Heart right ventricle (tissue), 16 donors: ENCODE measurements around the gene TYW3. TPM values are rescaled to one million over a fixed set of nuclear protein-coding genes. Genes with fewer than 3 reads are reported as not detected.

ENCODE experiments used
- ATAC-seq, 8 donors: fragments of 200-7000 bp; cut with Tn5 transposase; one replicate each; pipeline ENCODE4 v1.9.1; 2020; ENCODE audit warnings: mild to moderate bottlenecking in 8 of 8, moderate library complexity in 8 of 8, moderate number of reproducible peaks in 1 of 8
- DNase-seq, 2 donors: peaks; one replicate each; pipeline ENCODE4 v3.0.0-alpha.2; 2020
- H3K27ac ChIP-seq, 10 donors: fragments of 200-600 bp; sonication (generic) in 2 of 10; one replicate each; pipeline versions ENCODE4 v1.5.0 to v1.8.0; 2020 to 2022; ENCODE audit warnings: mild to moderate bottlenecking in 3 of 10
- H3K27me3 ChIP-seq, 7 donors: fragments of 200-600 bp; one replicate each; pipeline ENCODE4 v1.8.0; 2021 to 2022; ENCODE audit warnings: mild to moderate bottlenecking in 2 of 7
- H3K36me3 ChIP-seq, 9 donors: fragments of 200-600 bp; sonication (generic) in 1 of 9; one replicate each; pipeline versions ENCODE4 v1.5.0 to v1.8.0; 2020 to 2022; ENCODE audit warnings: mild to moderate bottlenecking in 2 of 9
- H3K4me1 ChIP-seq, 9 donors: fragments of 200-600 bp; sonication (generic) in 1 of 9; one replicate each; pipeline versions ENCODE4 v1.5.0 to v1.8.0; 2020 to 2022; ENCODE audit warnings: mild to moderate bottlenecking in 4 of 9
- H3K4me3 ChIP-seq, 10 donors: fragments of 200-600 bp; sonication (generic) in 2 of 10; one replicate each; pipeline versions ENCODE4 v1.5.0 to v1.8.0; 2020 to 2022; ENCODE audit warnings: mild to moderate bottlenecking in 7 of 10, moderate library complexity in 2 of 10
- H3K9me3 ChIP-seq, 11 donors: fragments of 200-600 bp in 10 of 11; sonication (generic) in 2 of 11; one replicate each; pipeline versions ENCODE4 v1.5.0 to v1.8.0; 2013 to 2022; ENCODE audit warnings: mild to moderate bottlenecking in 2 of 11, control low read depth in 1 of 11, moderate library complexity in 1 of 11
- CTCF ChIP-seq, 9 donors: fragments of 200-600 bp; sonication (generic) in 2 of 9; IDR thresholded peaks; one replicate each; pipeline versions ENCODE4 v1.5.0 to v1.8.0; 2021 to 2022; ENCODE audit warnings: antibody characterized with exemption in 9 of 9, mild to moderate bottlenecking in 5 of 9, moderate library complexity in 1 of 9
- WGBS, 2 donors: extraction: QIAGEN DNeasy Blood & Tissue Kit; methylation state at CpG; one replicate each; pipeline ENCODE4 v1.1.7; 2013; ENCODE audit warnings: inconsistent platforms in 1 of 2; 5-methylcytosine and 5-hydroxymethylcytosine counted together
- intact Hi-C, 10 donors: fragments of 100-400 bp; cut with DNase I; formaldehyde crosslinking; loops; one replicate each; pipeline versions ENCODE4 v1.11.1 to v1.14.2; 2022
- polyA plus RNA-seq, 2 donors: library from polyadenylated mRNA; stranded (reverse); fragments of 200-250 nt; gene quantifications; one replicate each; pipeline ENCODE4 v1.2.3, GENCODE V29; 2013
- total RNA-seq, 10 donors: library from RNA; stranded (reverse); fragmentation: NEBNext Ultra II Directional in 3 of 10; extraction: Animal tissue kit (Norgen Biotek cat#: 25700) in 3 of 10; gene quantifications; one replicate each; pipeline versions ENCODE4 v1.2.1 to v1.2.4, GENCODE V29; 2021 to 2023
- donor health status: Arrhythmogenic right ventricular cardiomyopathy.
- donor health status: ischemic (EF 13 %, LVEDD 7.1; RV severe dilation, severe dysfunction).
- donor health status: healthy with polysubstance abuse.
- donor health status: DM: no; HTN: yes; CAD: no.
- donor health status: DM: no; HTN: no; CAD: no.
- donor health status: ischemic (EF 25% LVEDD 6.9; RV normal size, moderate dysfunction).
- donor health status: ischemic (EF 25% LVEDD 5.7; RV mildly dilated, moderate dysfunction).
- donor health status: healthy.
- donor health status: DM: yes; HTN: yes; CAD: no.
- donor health status: Ischemic cardiomyopathy.
- donor health status: ischemic (EF 35%, LVEDD 5.7; RV mildly dilated, moderate dysfunction).
- donor health status: nonischemic (EF 11% LVEDD 7.7; RV severe dilation, severe dysfunction).
- donor health status: DM: yes; HTN: yes; CAD: no.
- donor health status: PGD.
- donor health status: ischemic (EF 29% LVEDD 5.4; RV normal size, mild dysfunction).
- donor health status: nonischemic (EF 23%, LVEDD 6.1; RV moderate dilation, normal function).

TYW3 gene
- total and polyA plus RNA-seq, 12 donors: 9.9 to 32.2 (median 20.3) TPM

GRCh38 chr1:74790453-74790852, 57.5 kb downstream of the TYW3 start:
- H3K9me3 ChIP-seq: peaks cover 0 to 3% (median 0%) of the 10 kb centered on the region in 11 donors
- intact Hi-C loops: no loop called here
- no peak overlapping the region for H3K4me3 ChIP-seq
- H3K27ac ChIP-seq: no peak overlapping the region
- TF ChIP-seq CTCF (IDR thresholded peaks at IDR 0.05): no peak
- H3K27me3 ChIP-seq: peaks cover 0 to 5% (median 0%) of the 10 kb centered on the region in 7 donors
- H3K4me1 ChIP-seq: no peaks in the 10 kb centered on the region
- no peak for DNase-seq
- ATAC-seq: no peak
- no peaks in the 10 kb centered on the region for H3K36me3 ChIP-seq

GRCh38 chr1:74791491-74791890, 58.5 kb downstream of the TYW3 start:
- H3K4me3 ChIP-seq: no peak overlapping the region
- ATAC-seq (no peak), DNase-seq (no peak)
- 52 to 60% methylated on average over 2 of the region's 2 CpGs for WGBS, 2 donors
- peaks cover 0 to 3% (median 0%) of the 10 kb centered on the region in 11 donors for H3K9me3 ChIP-seq
- no peak for TF ChIP-seq CTCF (IDR thresholded peaks at IDR 0.05)
- intact Hi-C loops: no loop called here
- peaks cover 0 to 5% (median 0%) of the 10 kb centered on the region in 7 donors for H3K27me3 ChIP-seq
- no peaks in the 10 kb centered on the region for H3K4me1 ChIP-seq
- H3K27ac ChIP-seq: no peak overlapping the region
- H3K36me3 ChIP-seq: no peaks in the 10 kb centered on the region

- peaks cover 0 to 5% (median 0%) of the 10 kb centered on the region in 7 donors for H3K27me3 ChIP-seq
- intact Hi-C loops: no loop called here
- no peak overlapping the region for H3K4me3 ChIP-seq
- no peak overlapping the region for H3K27ac ChIP-seq
- no peak for TF ChIP-seq CTCF (IDR thresholded peaks at IDR 0.05)
- H3K9me3 ChIP-seq: peaks cover 0 to 7% (median 0%) of the 10 kb centered on the region in 11 donors
- DNase-seq (no peak), ATAC-seq (no peak)
- H3K4me1 ChIP-seq: no peaks in the 10 kb centered on the region
- H3K36me3 ChIP-seq: no peaks in the 10 kb centered on the region
These were observed 66.2 kb downstream of the TYW3 start for GRCh38 chr1:74799119-74799657.

- no peak for DNase-seq
These were observed 78.7 kb downstream of the TYW3 start for GRCh38 chr1:74811436-74812179.

More at GRCh38 chr1:74811436-74812179, 78.7 kb downstream of the TYW3 start:
- Histone ChIP-seq H3K36me3 (no peaks in the 10 kb centered on the region), H3K4me1 (no peaks in the 10 kb centered on the region), H3K4me3 (no peak overlapping the region), H3K27ac (no peak overlapping the region), H3K9me3 (peaks cover 0 to 8% (median 0%) of the 10 kb centered on the region in 11 donors), H3K27me3 (no peaks in the 10 kb centered on the region)
- ATAC-seq: no peak
- WGBS, 2 donors: 46 to 55% methylated on average over 9 of the region's 9 CpGs
- intact Hi-C loops: no loop called here
- TF ChIP-seq CTCF (IDR thresholded peaks at IDR 0.05): no peak
